ENCODE results near the gene POLR2B.
"Not testable (repeated sequence)": the region's sequence is repeated elsewhere in the genome, so short reads cannot be mapped to it uniquely, and the experiment has no call there.

Gene POLR2B

GRCh38 chr4:56978750-56979303 lies at the start of gene POLR2B:
POLR2B (plus strand) TSS chr4:56978896; CDS start chr4:56978986, 90 bp downstream.
- DNase-seq = peak; percentile 65

GRCh38 chr4:56930638-56931037 lies 48.1 kb upstream of the POLR2B start:
- no peak for DNase-seq

GRCh38 chr4:56931924-56932323 lies 46.8 kb upstream of the POLR2B start:
- DNase-seq = no peak

- no peak for DNase-seq
Measured at GRCh38 chr4:56937262-56937661, 41.4 kb upstream of the POLR2B start.

GRCh38 chr4:56939826-56940225 lies 38.9 kb upstream of the POLR2B start:
- not testable (repeated sequence) for DNase-seq

- DNase-seq = no peak
Measured at GRCh38 chr4:56940403-56940802, 38.3 kb upstream of the POLR2B start.

- no peak for DNase-seq
Measured at GRCh38 chr4:56940971-56941370, 37.7 kb upstream of the POLR2B start.

- no peak for DNase-seq
Measured at GRCh38 chr4:56941403-56941802, 37.3 kb upstream of the POLR2B start.

- DNase-seq = no peak
Measured at GRCh38 chr4:56953680-56954520, 24.8 kb upstream of the POLR2B start.

GRCh38 chr4:56958111-56958517 lies 20.6 kb upstream of the POLR2B start:
- peak; percentile 53 for DNase-seq

GRCh38 chr4:56959100-56959499 lies 19.6 kb upstream of the POLR2B start:
- no peak for DNase-seq

GRCh38 chr4:56961107-56961500 lies 17.6 kb upstream of the POLR2B start:
- no peak for DNase-seq

GRCh38 chr4:56971383-56971782 lies 7.3 kb upstream of the POLR2B start:
- DNase-seq = no peak

- no peak for DNase-seq
Measured at GRCh38 chr4:56972389-56972788, 6.3 kb upstream of the POLR2B start.

GRCh38 chr4:56972809-56973208 lies 5.9 kb upstream of the POLR2B start:
- no peak for DNase-seq

- no peak for DNase-seq
Measured at GRCh38 chr4:56973336-56973735, 5.4 kb upstream of the POLR2B start.

- DNase-seq = no peak
Measured at GRCh38 chr4:56976283-56976836, 2.3 kb upstream of the POLR2B start.

GRCh38 chr4:56976837-56977320 lies 1.8 kb upstream of the POLR2B start:
- DNase-seq = no peak

- peak; percentile 91 for DNase-seq
Measured at GRCh38 chr4:56977321-56978012, 1.2 kb upstream of the POLR2B start, which contains the start of gene NOA1. NOA1 (minus strand) TSS chr4:56977606; CDS start chr4:56977585, 21 bp downstream.

- no peak for DNase-seq
Measured at GRCh38 chr4:56979421-56980072, 851 bp downstream of the POLR2B start.

GRCh38 chr4:56981795-56982201 lies 3.1 kb downstream of the POLR2B start:
- DNase-seq = no peak

- DNase-seq = no peak
Measured at GRCh38 chr4:56986192-56986591, 7.5 kb downstream of the POLR2B start.

- no peak for DNase-seq
Measured at GRCh38 chr4:56986952-56987351, 8.3 kb downstream of the POLR2B start.

Measured in NCI-H2107 (cell line).